ENCODE data around the gene TOPBP1. TPM values are rescaled to one million over a fixed set of nuclear protein-coding genes. Genes with fewer than 3 reads are reported as not detected.

Gene TOPBP1
- total and polyA plus RNA-seq, 2 experiments from 2014 or later: 15.8 to 42.2 TPM

GRCh38 chr3:133589503-133589902 is 72.2 kb downstream of the TOPBP1 start (continued):
- no peak for TF ChIP-seq ETS1 (IDR thresholded peaks at IDR 0.05)
- no peak for TF ChIP-seq POLR2AphosphoS5 (IDR thresholded peaks at IDR 0.05; ENCODE audit: low read depth)
- no peak for TF ChIP-seq REST (IDR thresholded peaks at IDR 0.05; ENCODE audit: unreplicated experiment)
- TF ChIP-seq STAT1 (IDR thresholded peaks at IDR 0.05; ENCODE audit: unreplicated experiment): no peak
- no peak for TF ChIP-seq ZNF114 (CRISPR knock-in tag; IDR thresholded peaks at IDR 0.05)
- no peak for TF ChIP-seq NANOG (IDR thresholded peaks at IDR 0.05; ENCODE audit: borderline replicate concordance)

GRCh38 chr3:133588784-133589465 is 72.8 kb downstream of the TOPBP1 start:
- Mint-ChIP-seq H3K27ac (no peak overlapping the region), H3K9me3 (no peaks in the 10 kb centered on the region), H3K27me3 (ENCODE audit: insufficient read depth, low read depth, poor library complexity) (peaks cover 3% of the 10 kb centered on the region), H3K4me3 (no peak overlapping the region), H3K36me3 (ENCODE audit: low read depth) (peaks cover 56% of the 10 kb centered on the region), H3K4me1 (no peaks in the 10 kb centered on the region)
- Histone ChIP-seq H3K9me2 (ENCODE audit: insufficient read depth) (no peaks in the 10 kb centered on the region), H3K27ac (ENCODE audit: low read depth) (0 out of 2 replicates have a peak overlapping the region, but pooled peaks have one; percentile 39), H3K36me3 (ENCODE audit: insufficient read depth) (peaks cover 53% of the 10 kb centered on the region), H3K4me1 (ENCODE audit: insufficient read depth) (no peaks in the 10 kb centered on the region), H3K4me3 (no peak overlapping the region), H3F3A (replicated peaks; ENCODE audit: low read depth) (no peaks in the 10 kb centered on the region; the same call in 1 of the 2 replicates), H3K4me2 (no peak overlapping the region), H3K79me2 (replicated peaks; ENCODE audit: insufficient read depth) (peaks cover under 1% of the 10 kb centered on the region; the same call in 1 of the 2 replicates), H4K20me1 (replicated peaks; ENCODE audit: insufficient read depth) (peaks cover 20% of the 10 kb centered on the region), H3K27me3 (ENCODE audit: insufficient read depth) (no peaks in the 10 kb centered on the region), H2AFZ (no peak overlapping the region)
- TF ChIP-seq STAT1 (IDR thresholded peaks at IDR 0.05; ENCODE audit: unreplicated experiment) (no peak), ZNF114 (CRISPR knock-in tag; IDR thresholded peaks at IDR 0.05) (no peak), EZH2 (IDR thresholded peaks at IDR 0.05; ENCODE audit: low read depth, unreplicated experiment) (no peak)
- ATAC-seq (no peak), DNase-seq (ENCODE audit: low spot score) (no peak)

DNA sequence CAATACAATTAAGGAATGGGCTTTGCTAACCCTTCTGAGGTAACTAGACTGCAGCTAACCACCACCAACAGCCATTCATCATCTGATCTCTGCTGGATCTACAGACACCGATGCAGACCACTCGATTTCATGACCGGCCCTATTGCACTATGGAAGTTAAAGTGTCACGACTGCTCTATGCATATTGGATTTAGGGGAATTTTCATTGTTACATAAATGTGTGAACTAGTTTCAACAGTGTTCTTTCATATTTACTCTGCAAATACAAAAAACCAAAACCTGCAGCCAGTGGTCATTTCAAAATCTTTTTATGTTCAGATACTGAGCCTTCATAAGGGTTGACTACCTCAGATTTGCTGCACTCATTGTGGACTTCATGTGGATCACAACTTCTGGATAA is 73.7 kb downstream of the TOPBP1 start:
- Histone ChIP-seq H3K9me2 (ENCODE audit: insufficient read depth) (no peaks in the 10 kb centered on the region), H2AFZ (no peak overlapping the region), H3K27me3 (ENCODE audit: insufficient read depth) (no peaks in the 10 kb centered on the region), H3K79me2 (replicated peaks; ENCODE audit: insufficient read depth) (peaks cover 9% of the 10 kb centered on the region), H4K20me1 (replicated peaks; ENCODE audit: insufficient read depth) (peaks cover 25% of the 10 kb centered on the region), H3K4me2 (no peak overlapping the region), H3K27ac (ENCODE audit: low read depth) (no peak overlapping the region), H3K36me3 (ENCODE audit: insufficient read depth) (peaks cover 62% of the 10 kb centered on the region), H3F3A (replicated peaks; ENCODE audit: low read depth) (no peaks in the 10 kb centered on the region; the same call in 1 of the 2 replicates), H3K4me1 (ENCODE audit: insufficient read depth) (no peaks in the 10 kb centered on the region; the same call in 1 of the 2 replicates), H3K4me3 (no peak overlapping the region)
- Mint-ChIP-seq H3K4me1 (no peaks in the 10 kb centered on the region), H3K27ac (no peak overlapping the region), H3K4me3 (no peak overlapping the region), H3K36me3 (ENCODE audit: low read depth) (peaks cover 65% of the 10 kb centered on the region), H3K9me3 (no peaks in the 10 kb centered on the region), H3K27me3 (ENCODE audit: insufficient read depth, low read depth, poor library complexity) (peaks cover 3% of the 10 kb centered on the region)
- ATAC-seq (no peak), DNase-seq (ENCODE audit: low spot score) (no peak)
- TF ChIP-seq ZNF331 (CRISPR knock-in tag; IDR thresholded peaks at IDR 0.05; ENCODE audit: low read depth): no peak
- TF ChIP-seq, protein P1, sequence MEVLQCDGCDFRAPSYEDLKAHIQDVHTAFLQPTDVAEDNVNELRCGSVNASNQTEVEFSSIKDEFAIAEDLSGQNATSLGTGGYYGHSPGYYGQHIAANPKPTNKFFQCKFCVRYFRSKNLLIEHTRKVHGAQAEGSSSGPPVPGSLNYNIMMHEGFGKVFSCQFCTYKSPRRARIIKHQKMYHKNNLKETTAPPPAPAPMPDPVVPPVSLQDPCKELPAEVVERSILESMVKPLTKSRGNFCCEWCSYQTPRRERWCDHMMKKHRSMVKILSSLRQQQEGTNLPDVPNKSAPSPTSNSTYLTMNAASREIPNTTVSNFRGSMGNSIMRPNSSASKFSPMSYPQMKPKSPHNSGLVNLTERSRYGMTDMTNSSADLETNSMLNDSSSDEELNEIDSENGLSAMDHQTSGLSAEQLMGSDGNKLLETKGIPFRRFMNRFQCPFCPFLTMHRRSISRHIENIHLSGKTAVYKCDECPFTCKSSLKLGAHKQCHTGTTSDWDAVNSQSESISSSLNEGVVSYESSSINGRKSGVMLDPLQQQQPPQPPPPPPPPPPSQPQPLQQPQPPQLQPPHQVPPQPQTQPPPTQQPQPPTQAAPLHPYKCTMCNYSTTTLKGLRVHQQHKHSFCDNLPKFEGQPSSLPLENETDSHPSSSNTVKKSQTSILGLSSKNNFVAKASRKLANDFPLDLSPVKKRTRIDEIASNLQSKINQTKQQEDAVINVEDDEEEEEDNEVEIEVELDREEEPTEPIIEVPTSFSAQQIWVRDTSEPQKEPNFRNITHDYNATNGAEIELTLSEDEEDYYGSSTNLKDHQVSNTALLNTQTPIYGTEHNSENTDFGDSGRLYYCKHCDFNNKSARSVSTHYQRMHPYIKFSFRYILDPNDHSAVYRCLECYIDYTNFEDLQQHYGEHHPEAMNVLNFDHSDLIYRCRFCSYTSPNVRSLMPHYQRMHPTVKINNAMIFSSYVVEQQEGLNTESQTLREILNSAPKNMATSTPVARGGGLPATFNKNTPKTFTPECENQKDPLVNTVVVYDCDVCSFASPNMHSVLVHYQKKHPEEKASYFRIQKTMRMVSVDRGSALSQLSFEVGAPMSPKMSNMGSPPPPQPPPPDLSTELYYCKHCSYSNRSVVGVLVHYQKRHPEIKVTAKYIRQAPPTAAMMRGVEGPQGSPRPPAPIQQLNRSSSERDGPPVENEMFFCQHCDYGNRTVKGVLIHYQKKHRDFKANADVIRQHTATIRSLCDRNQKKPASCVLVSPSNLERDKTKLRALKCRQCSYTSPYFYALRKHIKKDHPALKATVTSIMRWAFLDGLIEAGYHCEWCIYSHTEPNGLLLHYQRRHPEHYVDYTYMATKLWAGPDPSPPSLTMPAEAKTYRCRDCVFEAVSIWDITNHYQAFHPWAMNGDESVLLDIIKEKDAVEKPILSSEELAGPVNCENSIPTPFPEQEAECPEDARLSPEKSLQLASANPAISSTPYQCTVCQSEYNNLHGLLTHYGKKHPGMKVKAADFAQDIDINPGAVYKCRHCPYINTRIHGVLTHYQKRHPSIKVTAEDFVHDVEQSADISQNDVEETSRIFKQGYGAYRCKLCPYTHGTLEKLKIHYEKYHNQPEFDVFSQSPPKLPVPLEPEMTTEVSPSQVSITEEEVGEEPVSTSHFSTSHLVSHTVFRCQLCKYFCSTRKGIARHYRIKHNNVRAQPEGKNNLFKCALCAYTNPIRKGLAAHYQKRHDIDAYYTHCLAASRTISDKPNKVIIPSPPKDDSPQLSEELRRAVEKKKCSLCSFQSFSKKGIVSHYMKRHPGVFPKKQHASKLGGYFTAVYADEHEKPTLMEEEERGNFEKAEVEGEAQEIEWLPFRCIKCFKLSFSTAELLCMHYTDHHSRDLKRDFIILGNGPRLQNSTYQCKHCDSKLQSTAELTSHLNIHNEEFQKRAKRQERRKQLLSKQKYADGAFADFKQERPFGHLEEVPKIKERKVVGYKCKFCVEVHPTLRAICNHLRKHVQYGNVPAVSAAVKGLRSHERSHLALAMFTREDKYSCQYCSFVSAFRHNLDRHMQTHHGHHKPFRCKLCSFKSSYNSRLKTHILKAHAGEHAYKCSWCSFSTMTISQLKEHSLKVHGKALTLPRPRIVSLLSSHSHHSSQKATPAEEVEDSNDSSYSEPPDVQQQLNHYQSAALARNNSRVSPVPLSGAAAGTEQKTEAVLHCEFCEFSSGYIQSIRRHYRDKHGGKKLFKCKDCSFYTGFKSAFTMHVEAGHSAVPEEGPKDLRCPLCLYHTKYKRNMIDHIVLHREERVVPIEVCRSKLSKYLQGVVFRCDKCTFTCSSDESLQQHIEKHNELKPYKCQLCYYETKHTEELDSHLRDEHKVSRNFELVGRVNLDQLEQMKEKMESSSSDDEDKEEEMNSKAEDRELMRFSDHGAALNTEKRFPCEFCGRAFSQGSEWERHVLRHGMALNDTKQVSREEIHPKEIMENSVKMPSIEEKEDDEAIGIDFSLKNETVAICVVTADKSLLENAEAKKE (CRISPR knock-in tag; IDR thresholded peaks at IDR 0.05): no peak
